Activated T-helper 2 cell treated with anti-CD3 and anti-CD28 coated beads, Interferon-gamma antibody, Interleukin-2, Interleukin-4, amounts not matched to agents 10 μg/mL and 5 μg/mL and 100 μg/mL, durations not matched to agents 14 hours and 24 hours and 36 hours (primary cell): ENCODE measurements around the gene P4HA1. TPM values are rescaled to one million over a fixed set of nuclear protein-coding genes. Genes with fewer than 3 reads are reported as not detected.

ENCODE experiments used
- DNase-seq: peaks from one replicate; pipeline ENCODE4 v3.0.0; 2021; ENCODE audit warnings: low spot score
- H3K27ac Mint-ChIP-seq: one replicate; pipeline ENCODE4 v1.8.0; 2021; ENCODE audit warnings: mixed read lengths
- H3K27me3 Mint-ChIP-seq: one replicate; pipeline ENCODE4 v1.8.0; 2021; ENCODE audit warnings: low read depth, mixed read lengths
- H3K36me3 Mint-ChIP-seq: one replicate; pipeline ENCODE4 v1.8.0; 2021; ENCODE audit warnings: low read depth, mixed read lengths
- H3K4me1 Mint-ChIP-seq: one replicate; pipeline ENCODE4 v1.8.0; 2021; ENCODE audit warnings: low read depth, mixed read lengths
- H3K4me3 Mint-ChIP-seq: one replicate; pipeline ENCODE4 v1.8.0; 2021; ENCODE audit warnings: low read depth, mild to moderate bottlenecking, moderate library complexity, mixed read lengths
- H3K9me3 Mint-ChIP-seq: one replicate; pipeline ENCODE4 v1.8.0; 2021; ENCODE audit warnings: mixed read lengths
- intact Hi-C: fragments of 100-400 bp; cut with micrococcal nuclease; formaldehyde crosslinking; loops from one replicate; pipeline ENCODE4 v1.15.1; 2023
- total RNA-seq: library from RNA; stranded (reverse); gene quantifications from 2 replicates; pipeline ENCODE4 v1.2.3, GENCODE V29; 2022

P4HA1 gene
- 71.9 and 72.8 TPM in 2 replicates for total RNA-seq

GRCh38 chr10:73096449-73097304, at the start of gene P4HA1:
P4HA1 (minus strand) TSS chr10:73096866; CDS start chr10:73074883, 21,983 bp downstream.
- H3K36me3 Mint-ChIP-seq = peaks cover 40% of the 10 kb centered on the region
- H3K9me3 Mint-ChIP-seq = no peaks in the 10 kb centered on the region
- intact Hi-C loops = loop anchor here (1.0 to 2.0 kb wide), 4 partner anchors 14 to 150 kb away; partner anchors contain the start of genes DNAJC9, ECD, FAM149B1 and NUDT13
- peak within 1 kb of the TSS; percentile 90 for H3K27ac Mint-ChIP-seq
- H3K27me3 Mint-ChIP-seq = no peaks in the 10 kb centered on the region
- DNase-seq = peak; percentile 97
- H3K4me3 Mint-ChIP-seq = peak within 1 kb of the TSS; percentile 89
- H3K4me1 Mint-ChIP-seq = peaks cover 31% of the 10 kb centered on the region

GRCh38 chr10:73141603-73142002, 44.9 kb upstream of the P4HA1 start:
- peaks cover 59% of the 10 kb centered on the region for H3K36me3 Mint-ChIP-seq
- no peak overlapping the region for H3K27ac Mint-ChIP-seq
- no peak overlapping the region for H3K4me3 Mint-ChIP-seq
- no peaks in the 10 kb centered on the region for H3K27me3 Mint-ChIP-seq
- intact Hi-C loops = no loop called here
- peaks cover 6% of the 10 kb centered on the region for H3K4me1 Mint-ChIP-seq
- no peaks in the 10 kb centered on the region for H3K9me3 Mint-ChIP-seq
- no peak for DNase-seq

DNA sequence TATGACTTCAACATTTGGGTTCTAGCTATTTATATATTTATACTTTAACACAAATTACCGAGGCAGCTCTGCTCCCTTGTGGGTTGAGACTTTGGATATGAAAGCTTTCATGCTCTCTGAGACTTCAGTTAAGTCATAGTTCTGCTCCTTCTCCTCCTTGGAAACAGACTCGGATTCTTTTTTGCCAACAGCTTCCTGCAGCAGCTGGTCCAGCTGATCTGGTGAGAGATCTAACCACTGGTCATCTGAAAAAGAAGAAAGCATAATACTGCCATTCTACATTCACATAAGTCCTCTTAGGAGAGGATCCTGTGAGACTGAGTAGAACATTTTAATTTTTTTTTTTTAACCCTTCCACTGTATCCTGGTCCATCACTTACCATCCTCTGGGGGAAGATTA, 42.6 kb upstream of the P4HA1 start:
- Mint-ChIP-seq H3K27me3 (no peaks in the 10 kb centered on the region), H3K9me3 (no peaks in the 10 kb centered on the region), H3K36me3 (peaks cover 71% of the 10 kb centered on the region), H3K4me1 (peaks cover 7% of the 10 kb centered on the region), H3K27ac (no peak overlapping the region), H3K4me3 (no peak overlapping the region)
- no peak for DNase-seq
- intact Hi-C loops = no loop called here

GRCh38 chr10:73136627-73137026, 40.0 kb upstream of the P4HA1 start:
- Mint-ChIP-seq H3K4me1 (peaks cover 7% of the 10 kb centered on the region), H3K27me3 (no peaks in the 10 kb centered on the region)
- intact Hi-C loops = no loop called here

DNA sequence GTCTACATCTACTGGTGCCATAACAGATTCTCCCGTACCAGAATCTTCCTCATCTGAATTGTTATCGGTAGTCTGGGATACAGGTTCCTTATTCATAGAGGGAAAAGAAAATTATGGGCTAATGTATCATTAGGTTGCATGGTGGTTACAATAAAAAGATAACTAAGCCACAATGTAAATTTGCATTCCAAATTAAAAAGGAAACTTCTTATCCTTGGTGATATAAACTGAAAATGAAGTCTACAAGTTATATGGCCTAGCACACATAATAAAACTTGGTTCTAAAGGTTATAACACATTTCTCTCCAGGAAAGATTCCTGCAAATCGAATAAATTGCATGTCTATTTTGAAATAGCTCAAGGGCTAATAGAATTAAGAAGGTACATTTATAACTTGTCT, 38.1 kb upstream of the P4HA1 start:
- no peak for DNase-seq
- H3K27ac Mint-ChIP-seq = no peak overlapping the region
- H3K27me3 Mint-ChIP-seq = no peaks in the 10 kb centered on the region
- no peaks in the 10 kb centered on the region for H3K9me3 Mint-ChIP-seq
- no peak overlapping the region for H3K4me3 Mint-ChIP-seq
- intact Hi-C loops = no loop called here
- peaks cover 85% of the 10 kb centered on the region for H3K36me3 Mint-ChIP-seq
- peaks cover 7% of the 10 kb centered on the region for H3K4me1 Mint-ChIP-seq

More at GRCh38 chr10:73136627-73137026, 40.0 kb upstream of the P4HA1 start:
- no peak for DNase-seq
- no peak overlapping the region for H3K27ac Mint-ChIP-seq
- peaks cover 79% of the 10 kb centered on the region for H3K36me3 Mint-ChIP-seq
- no peak overlapping the region for H3K4me3 Mint-ChIP-seq
- no peaks in the 10 kb centered on the region for H3K9me3 Mint-ChIP-seq

GRCh38 chr10:73131913-73132686, 35.4 kb upstream of the P4HA1 start:
- H3K27me3 Mint-ChIP-seq = no peaks in the 10 kb centered on the region
- no peaks in the 10 kb centered on the region for H3K9me3 Mint-ChIP-seq
- peaks cover 3% of the 10 kb centered on the region for H3K4me1 Mint-ChIP-seq
- H3K4me3 Mint-ChIP-seq = no peak overlapping the region
- intact Hi-C loops = no loop called here
- no peak for DNase-seq
- H3K36me3 Mint-ChIP-seq = peaks cover 75% of the 10 kb centered on the region
- no peak overlapping the region for H3K27ac Mint-ChIP-seq

DNA sequence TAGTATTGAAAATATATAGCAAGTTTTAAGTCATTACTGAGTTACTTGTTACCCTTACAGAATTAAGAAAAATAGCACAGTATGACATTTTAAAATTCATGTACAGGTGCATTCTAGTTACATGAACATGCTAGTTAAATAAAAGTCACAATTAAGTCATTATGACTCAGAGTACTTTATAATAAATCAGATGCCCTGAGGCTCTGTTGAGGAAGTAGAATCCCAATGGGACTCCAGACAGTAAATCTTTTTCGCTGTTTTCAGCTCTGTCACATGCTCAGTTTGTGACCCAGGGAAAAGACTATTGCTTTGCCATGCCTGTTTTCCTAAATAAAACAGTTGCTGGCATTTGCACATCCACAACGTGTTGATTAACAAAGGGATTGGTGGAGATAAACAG, 34.6 kb upstream of the P4HA1 start:
- Mint-ChIP-seq H3K9me3 (no peaks in the 10 kb centered on the region), H3K4me1 (no peaks in the 10 kb centered on the region), H3K36me3 (peaks cover 74% of the 10 kb centered on the region), H3K27me3 (no peaks in the 10 kb centered on the region), H3K4me3 (no peak overlapping the region), H3K27ac (no peak overlapping the region)
- DNase-seq = no peak
- intact Hi-C loops = no loop called here

DNA sequence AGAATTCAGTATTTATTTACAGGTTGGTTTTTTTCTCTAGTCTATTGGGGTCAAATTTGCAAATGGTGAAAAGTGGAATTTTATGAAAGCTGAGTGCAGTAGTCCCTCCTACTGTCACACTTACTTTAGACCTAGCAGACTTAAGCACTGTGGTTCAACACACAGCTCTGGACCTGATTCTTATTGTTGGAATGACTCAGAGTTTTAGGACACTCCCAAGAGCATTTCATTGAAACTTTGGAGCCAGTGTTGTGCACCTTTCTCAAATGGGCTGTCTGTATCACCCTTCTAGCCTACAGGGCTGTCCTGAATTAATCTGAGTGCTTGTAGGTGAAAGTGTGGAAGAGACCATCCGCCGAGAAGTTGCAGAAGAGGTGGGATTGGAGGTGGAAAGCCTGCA, 29.7 kb upstream of the P4HA1 start:
- intact Hi-C loops = no loop called here
- Mint-ChIP-seq H3K4me1 (no peaks in the 10 kb centered on the region), H3K27ac (peak overlapping the region; percentile 22), H3K4me3 (no peak overlapping the region), H3K27me3 (no peaks in the 10 kb centered on the region), H3K9me3 (no peaks in the 10 kb centered on the region), H3K36me3 (peaks cover 38% of the 10 kb centered on the region)
- DNase-seq = no peak

DNA sequence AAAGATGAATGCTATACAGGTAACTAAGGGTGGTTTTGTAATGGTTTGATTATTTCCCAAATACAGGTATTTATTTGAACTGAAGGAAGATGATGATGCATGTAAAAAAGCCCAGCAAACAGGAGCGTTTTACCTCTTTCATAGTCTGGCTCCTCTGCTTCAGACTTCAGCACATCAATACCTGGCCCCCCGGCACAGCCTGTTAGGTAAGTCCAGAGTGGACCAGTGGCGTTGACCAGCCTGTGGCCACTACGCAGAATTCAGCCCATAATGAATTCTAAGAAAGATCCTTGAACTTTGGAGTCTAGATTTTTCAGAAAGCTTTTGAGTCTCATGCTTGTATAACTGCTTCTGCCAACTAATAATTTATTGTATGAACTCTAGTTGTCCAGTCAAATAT, 23.3 kb upstream of the P4HA1 start:
- Mint-ChIP-seq H3K4me1 (peaks cover 9% of the 10 kb centered on the region), H3K9me3 (no peaks in the 10 kb centered on the region), H3K36me3 (peaks cover 18% of the 10 kb centered on the region), H3K27ac (no peak overlapping the region), H3K27me3 (no peaks in the 10 kb centered on the region), H3K4me3 (no peak overlapping the region)
- intact Hi-C loops = no loop called here
- DNase-seq = no peak

GRCh38 chr10:73119457-73119856, 22.8 kb upstream of the P4HA1 start:
- DNase-seq = no peak
- Mint-ChIP-seq H3K4me3 (no peak overlapping the region), H3K4me1 (peaks cover 9% of the 10 kb centered on the region), H3K27me3 (no peaks in the 10 kb centered on the region), H3K36me3 (peaks cover 18% of the 10 kb centered on the region), H3K27ac (no peak overlapping the region), H3K9me3 (no peaks in the 10 kb centered on the region)
- intact Hi-C loops = no loop called here

GRCh38 chr10:73117976-73118743, 21.5 kb upstream of the P4HA1 start:
- peaks cover 9% of the 10 kb centered on the region for H3K4me1 Mint-ChIP-seq
- no peak for DNase-seq
- no peaks in the 10 kb centered on the region for H3K27me3 Mint-ChIP-seq
- peaks cover 14% of the 10 kb centered on the region for H3K36me3 Mint-ChIP-seq
- intact Hi-C loops = no loop called here
- no peaks in the 10 kb centered on the region for H3K9me3 Mint-ChIP-seq
- H3K4me3 Mint-ChIP-seq = no peak overlapping the region
- H3K27ac Mint-ChIP-seq = no peak overlapping the region

DNA sequence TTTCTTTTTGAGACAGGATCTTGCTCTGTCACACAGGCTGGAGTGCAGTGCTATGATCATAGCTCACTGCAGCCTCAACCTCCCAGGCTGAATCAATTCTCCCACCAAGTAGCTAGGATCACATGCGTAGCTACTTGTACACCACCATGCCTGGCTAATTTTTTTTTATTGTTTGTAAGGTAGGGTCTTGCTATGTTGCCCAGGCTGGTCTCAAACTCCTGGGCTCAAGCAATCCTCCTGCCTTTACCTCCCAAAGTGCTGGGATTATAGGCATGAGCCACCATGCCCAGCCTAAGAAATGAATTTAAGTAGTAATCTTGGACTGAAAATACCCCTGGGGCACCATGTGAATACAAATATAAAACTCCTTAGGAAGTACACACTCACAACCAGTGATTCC, 19.4 kb upstream of the P4HA1 start:
- peaks cover 16% of the 10 kb centered on the region for H3K36me3 Mint-ChIP-seq
- DNase-seq = no peak
- H3K4me1 Mint-ChIP-seq = peaks cover 11% of the 10 kb centered on the region
- H3K27ac Mint-ChIP-seq = no peak overlapping the region
- H3K4me3 Mint-ChIP-seq = no peak overlapping the region
- intact Hi-C loops = no loop called here
- H3K9me3 Mint-ChIP-seq = no peaks in the 10 kb centered on the region
- H3K27me3 Mint-ChIP-seq = no peaks in the 10 kb centered on the region
